Smooth muscle cell of trachea (primary cell): Measurements from ENCODE around the gene ALG5. TPM values are rescaled to one million over a fixed set of nuclear protein-coding genes. Genes with fewer than 3 reads are reported as not detected.

Experiments used
- total RNA-seq: library from RNA; depleted of rRNA; stranded (reverse); fragments of >200 nt; gene quantifications from 2 replicates; pipeline ENCODE4 v1.2.1, GENCODE V29; 2014

ALG5 gene, protein sequence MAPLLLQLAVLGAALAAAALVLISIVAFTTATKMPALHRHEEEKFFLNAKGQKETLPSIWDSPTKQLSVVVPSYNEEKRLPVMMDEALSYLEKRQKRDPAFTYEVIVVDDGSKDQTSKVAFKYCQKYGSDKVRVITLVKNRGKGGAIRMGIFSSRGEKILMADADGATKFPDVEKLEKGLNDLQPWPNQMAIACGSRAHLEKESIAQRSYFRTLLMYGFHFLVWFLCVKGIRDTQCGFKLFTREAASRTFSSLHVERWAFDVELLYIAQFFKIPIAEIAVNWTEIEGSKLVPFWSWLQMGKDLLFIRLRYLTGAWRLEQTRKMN
- 30.9 and 47.6 TPM in 2 replicates for total RNA-seq

DNA sequence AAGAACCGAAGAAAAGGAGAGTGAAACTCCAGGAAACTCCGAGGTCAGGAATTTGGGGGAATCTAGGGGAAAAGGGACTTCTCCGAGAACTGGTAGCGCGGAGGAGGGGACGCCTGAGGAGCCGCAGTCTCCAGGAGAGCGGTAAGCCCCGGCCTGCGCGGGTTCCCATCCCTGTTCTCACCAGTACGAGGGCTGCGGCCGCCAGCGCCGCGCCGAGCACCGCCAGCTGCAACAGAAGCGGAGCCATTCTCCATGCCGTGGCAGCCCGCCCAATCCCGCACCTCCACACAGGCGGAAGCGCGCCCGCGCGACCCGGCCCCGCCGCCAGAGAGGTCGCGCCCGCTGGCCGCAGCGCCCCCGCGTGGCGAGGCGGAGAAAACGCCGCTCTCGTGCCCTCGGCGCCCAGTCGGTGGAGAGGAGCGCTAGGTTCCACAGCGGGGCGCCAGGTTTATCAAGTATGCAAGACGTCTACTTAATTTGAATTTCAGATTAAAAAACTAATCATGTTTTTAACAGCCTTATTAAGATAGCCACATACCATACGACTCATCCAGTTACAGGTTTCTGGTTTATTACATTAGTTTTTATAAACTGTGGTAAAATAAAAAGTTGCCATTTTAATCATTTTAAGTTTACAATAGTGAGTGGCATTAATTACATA is at the start of gene ALG5:
Gene ALG5 (minus strand): TSS at position 287 of the 661 bp plus-strand sequence. CDS start 40 bp downstream, at position 247.

DNA sequence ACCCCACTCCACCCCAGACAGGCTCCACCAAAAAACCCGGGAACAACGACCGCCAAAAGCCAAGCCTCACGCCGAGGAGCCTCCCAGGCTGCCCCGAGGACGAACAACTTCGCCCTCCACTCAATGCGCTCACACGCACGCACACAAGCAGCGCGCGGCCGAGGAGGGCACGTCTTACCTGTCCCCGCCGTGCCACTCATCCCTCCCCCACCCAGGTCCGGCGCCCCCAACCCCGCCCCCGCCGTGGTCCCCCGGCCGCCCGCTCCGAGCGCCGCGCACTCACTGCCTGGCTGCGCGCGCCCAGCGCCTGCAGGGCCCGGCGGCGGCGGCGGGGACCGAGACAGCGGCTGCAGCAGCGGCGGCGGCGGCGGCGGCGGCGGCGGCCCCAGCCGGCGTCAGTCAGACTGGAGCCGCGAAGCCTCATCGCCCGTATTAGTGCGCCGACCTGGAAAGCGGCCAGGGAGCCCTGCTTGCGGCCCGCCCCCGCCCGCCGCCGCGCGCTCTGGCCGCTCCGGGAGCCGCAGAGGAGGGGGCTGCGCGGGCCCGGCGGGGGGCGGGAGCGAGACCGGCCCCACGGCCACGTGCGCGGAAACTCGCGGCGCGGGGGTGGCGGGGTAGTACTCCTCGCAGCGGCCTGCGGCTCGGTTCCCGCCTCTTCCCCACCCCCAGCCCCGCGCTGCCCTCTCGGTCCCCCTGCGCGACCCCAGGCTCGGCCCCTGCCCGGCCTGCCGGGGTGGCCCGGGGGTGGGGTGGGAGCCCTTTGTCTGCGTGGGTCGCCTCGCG is 79.1 kb downstream of the ALG5 start, which contains the start of gene SMAD9:
Gene SMAD9 (minus strand): TSS at position 406 of the 783 bp plus-strand sequence. CDS start 40,549 bp downstream, outside the sequence.

Other genes with a start within 250 kb of the ALG5 start
- gene RFXAP, start 180.1 kb downstream of the ALG5 start, total RNA-seq, result 1.3 and 2.6 TPM in 2 replicates
- gene SMAD9, start 79.1 kb downstream of the ALG5 start, total RNA-seq, result 5.2 and 9.8 TPM in 2 replicates
- gene EXOSC8, start 1.4 kb upstream of the ALG5 start, total RNA-seq, result 16.4 and 52.7 TPM in 2 replicates
- gene SUPT20H, start 60.3 kb upstream of the ALG5 start, total RNA-seq, result 35.7 and 49.2 TPM in 2 replicates
- gene CSNK1A1L, start 106.3 kb upstream of the ALG5 start, total RNA-seq, result not detected in 2 replicates